Right renal cortex interstitium (tissue), 3 donors: ENCODE data around the gene CRYGA. TPM values are rescaled to one million over a fixed set of nuclear protein-coding genes. Genes with fewer than 3 reads are reported as not detected.
"Not testable (repeated sequence)": the region's sequence is repeated elsewhere in the genome, so short reads cannot be mapped to it uniquely, and the experiment has no call there.

Experiments
- DNase-seq, 3 donors: peaks; one replicate each; pipeline ENCODE4 v3.0.0-alpha.2; 2013; ENCODE audit warnings: low read depth in 3 of 3, low spot score in 2 of 3
- polyA plus RNA-seq, 3 donors: library from polyadenylated mRNA; unstranded; fragments of 120-200 nt; gene quantifications; one replicate each; pipeline ENCODE4 v1.2.1, GENCODE V29; 2013; ENCODE audit not compliant: insufficient read length in 3 of 3

Gene CRYGA
- polyA plus RNA-seq, 3 donors, result not detected

- DNase-seq, result no peak
Observed at GRCh38 chr2:208129744-208130711, 33.4 kb downstream of the CRYGA start, which contains the start of gene CRYGC. Gene CRYGC, minus strand, starts transcription at chr2:208129828. Its CDS starts 36 bp downstream, at chr2:208129792.

- DNase-seq, result no peak
Observed at GRCh38 chr2:208128136-208128535, 35.3 kb downstream of the CRYGA start.

DNA sequence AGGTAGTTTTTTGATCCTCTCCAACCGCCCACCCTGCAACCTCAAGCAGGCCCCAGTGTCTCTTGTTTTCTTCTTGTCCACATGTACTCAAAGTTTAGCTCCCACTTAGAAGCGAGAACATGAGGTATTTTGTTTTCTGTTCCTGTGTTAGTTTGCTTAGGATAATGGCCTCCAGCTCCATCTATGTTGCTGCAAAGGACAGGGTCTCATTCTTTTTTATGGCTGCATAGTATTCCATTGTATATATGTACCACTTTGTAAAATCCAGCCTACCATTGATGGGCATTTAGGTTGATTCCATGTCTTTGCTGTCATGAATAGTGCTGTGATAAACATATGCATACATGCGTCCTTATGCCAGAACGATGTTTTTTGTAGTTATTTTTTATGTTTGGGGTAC is 36.3 kb downstream of the CRYGA start:
- DNase-seq, result no peak

DNA sequence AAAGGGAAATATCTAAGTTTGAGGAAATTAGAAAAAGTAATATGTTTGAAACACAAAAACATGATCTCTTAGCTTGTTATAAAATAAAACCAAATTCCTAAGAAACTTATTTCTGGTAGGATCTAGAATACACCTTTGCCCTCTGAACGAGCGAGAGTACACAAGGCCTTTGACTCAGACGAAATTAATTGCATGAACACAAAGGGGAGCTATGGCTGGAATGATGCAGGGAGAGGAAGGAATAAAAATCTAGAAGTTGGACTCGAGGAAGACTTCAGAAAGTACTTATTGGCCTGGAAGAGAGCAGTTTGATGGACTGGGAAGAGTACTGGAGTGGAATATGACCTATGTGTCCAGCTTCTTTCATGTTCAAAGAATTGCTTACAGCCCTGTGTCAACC is 38.1 kb downstream of the CRYGA start:
- DNase-seq, result no peak

- DNase-seq, result not testable (repeated sequence)
Observed at GRCh38 chr2:208124013-208124715, 39.2 kb downstream of the CRYGA start, which contains the start of gene CRYGD. Gene CRYGD, minus strand, starts transcription at chr2:208124524. Its CDS starts 51 bp downstream, at chr2:208124473.

DNA sequence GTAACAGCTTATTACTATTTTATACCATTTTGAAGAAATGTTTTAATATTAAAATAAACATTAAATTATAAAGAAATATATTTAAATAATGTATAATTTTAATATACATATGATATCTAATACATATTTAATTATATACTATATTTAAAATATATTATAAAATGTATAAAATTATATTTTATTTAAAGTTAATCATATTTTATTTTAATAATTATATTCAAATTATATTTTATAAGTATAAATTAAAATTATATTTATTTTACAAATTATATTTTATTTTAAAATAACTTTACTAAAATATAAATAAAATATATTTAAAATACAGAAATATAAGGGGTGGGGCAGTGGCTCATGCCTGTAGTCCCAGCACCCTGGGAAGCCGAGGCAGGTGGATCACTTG is 41.1 kb downstream of the CRYGA start:
- DNase-seq, result no peak

- DNase-seq, result no peak
Observed at GRCh38 chr2:208118918-208119317, 44.5 kb downstream of the CRYGA start.

DNA sequence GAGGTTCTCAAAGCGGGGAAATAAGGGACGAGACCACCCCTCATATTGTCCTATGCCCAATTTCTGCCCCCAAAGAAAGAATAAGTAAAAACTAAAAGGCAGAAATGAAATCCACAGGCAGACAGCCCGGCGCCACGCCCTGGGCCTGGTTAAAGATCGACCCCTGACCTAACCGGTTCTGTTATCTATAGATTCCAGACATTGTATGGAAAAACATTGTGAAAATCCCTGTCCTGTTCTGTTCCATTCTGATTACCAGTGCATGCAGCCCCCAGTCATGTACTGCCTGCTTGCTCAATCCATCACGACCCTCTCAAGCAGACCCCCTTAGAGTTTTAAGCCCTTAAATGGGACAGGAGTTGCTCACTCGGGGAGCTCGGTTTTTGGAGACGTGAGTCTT is 46.0 kb downstream of the CRYGA start:
- not testable (repeated sequence) for DNase-seq

- DNase-seq, result no peak
Observed at GRCh38 chr2:208112969-208113368, 50.4 kb downstream of the CRYGA start.

- not testable (repeated sequence) for DNase-seq
Observed at GRCh38 chr2:208112273-208112745, 51.1 kb downstream of the CRYGA start.

Other genes with a start within 250 kb of the CRYGA start
- gene PLEKHM3, start 138.1 kb downstream of the CRYGA start, polyA plus RNA-seq, result 10 to 100 TPM; 12.7 to 16.1 (median 13.4) TPM
- gene CRYGD, start 39.1 kb downstream of the CRYGA start, polyA plus RNA-seq, result under 1 TPM in 1 of 3 donors, not detected in 2; 0.21 TPM
- not detected for gene CRYGC, start 33.8 kb downstream of the CRYGA start, polyA plus RNA-seq
- not detected for gene CRYGB, start 17.4 kb downstream of the CRYGA start, polyA plus RNA-seq
- under 1 TPM; 0.21 to 0.85 (median 0.44) TPM for gene C2orf80, start 26.4 kb upstream of the CRYGA start, polyA plus RNA-seq
- gene IDH1, start 91.5 kb upstream of the CRYGA start, polyA plus RNA-seq, result 100 to 1,000 TPM in 2 of 3 donors, 10 to 100 TPM in 1; 98.5 to 114 (median 101) TPM
- gene PIKFYVE, start 102.7 kb upstream of the CRYGA start, polyA plus RNA-seq, result 10 to 100 TPM; 24.3 to 27.2 (median 25.6) TPM
- gene PTH2R, start 243.2 kb upstream of the CRYGA start, polyA plus RNA-seq, result 10 to 100 TPM; 36.6 to 43.1 (median 40.2) TPM